ENCODE results near the gene MED7.

DNA sequence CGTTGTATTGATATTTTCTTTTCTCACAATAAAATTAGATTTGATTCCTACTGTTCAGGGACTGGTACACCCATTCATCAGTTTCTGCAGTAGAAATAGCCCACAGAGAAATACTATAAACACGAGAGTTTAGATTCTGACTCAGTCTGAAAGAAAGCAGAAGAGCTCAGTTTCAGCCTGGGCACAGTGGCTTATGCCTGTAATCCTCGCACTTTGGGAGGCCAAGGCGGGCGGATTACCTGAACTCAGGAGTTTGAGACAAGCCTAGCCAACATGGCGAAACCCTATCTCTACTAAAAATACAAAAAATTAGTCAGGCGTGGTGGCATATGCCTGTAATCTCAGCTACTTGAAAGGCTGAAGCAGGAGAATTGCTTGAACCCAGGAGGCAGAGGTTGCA lies 46.6 kb upstream of the MED7 start:
- no peak for TF ChIP-seq POLR2AphosphoS5 (IDR thresholded peaks at IDR 0.05; ENCODE audit: low read depth, low read length)
- TF ChIP-seq, protein P1, sequence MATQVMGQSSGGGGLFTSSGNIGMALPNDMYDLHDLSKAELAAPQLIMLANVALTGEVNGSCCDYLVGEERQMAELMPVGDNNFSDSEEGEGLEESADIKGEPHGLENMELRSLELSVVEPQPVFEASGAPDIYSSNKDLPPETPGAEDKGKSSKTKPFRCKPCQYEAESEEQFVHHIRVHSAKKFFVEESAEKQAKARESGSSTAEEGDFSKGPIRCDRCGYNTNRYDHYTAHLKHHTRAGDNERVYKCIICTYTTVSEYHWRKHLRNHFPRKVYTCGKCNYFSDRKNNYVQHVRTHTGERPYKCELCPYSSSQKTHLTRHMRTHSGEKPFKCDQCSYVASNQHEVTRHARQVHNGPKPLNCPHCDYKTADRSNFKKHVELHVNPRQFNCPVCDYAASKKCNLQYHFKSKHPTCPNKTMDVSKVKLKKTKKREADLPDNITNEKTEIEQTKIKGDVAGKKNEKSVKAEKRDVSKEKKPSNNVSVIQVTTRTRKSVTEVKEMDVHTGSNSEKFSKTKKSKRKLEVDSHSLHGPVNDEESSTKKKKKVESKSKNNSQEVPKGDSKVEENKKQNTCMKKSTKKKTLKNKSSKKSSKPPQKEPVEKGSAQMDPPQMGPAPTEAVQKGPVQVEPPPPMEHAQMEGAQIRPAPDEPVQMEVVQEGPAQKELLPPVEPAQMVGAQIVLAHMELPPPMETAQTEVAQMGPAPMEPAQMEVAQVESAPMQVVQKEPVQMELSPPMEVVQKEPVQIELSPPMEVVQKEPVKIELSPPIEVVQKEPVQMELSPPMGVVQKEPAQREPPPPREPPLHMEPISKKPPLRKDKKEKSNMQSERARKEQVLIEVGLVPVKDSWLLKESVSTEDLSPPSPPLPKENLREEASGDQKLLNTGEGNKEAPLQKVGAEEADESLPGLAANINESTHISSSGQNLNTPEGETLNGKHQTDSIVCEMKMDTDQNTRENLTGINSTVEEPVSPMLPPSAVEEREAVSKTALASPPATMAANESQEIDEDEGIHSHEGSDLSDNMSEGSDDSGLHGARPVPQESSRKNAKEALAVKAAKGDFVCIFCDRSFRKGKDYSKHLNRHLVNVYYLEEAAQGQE (IDR thresholded peaks at IDR 0.05; ENCODE audit: insufficient read depth in 1 of 2, low read depth in 2 of 2, low read length in 2 of 2) = no peak
